GOT3 (cell line): ENCODE measurements around the gene STT3B.

Experiments
- DNase-seq: peaks from one replicate; lab custom pipeline; 2025; ENCODE audit warnings: mixed read lengths; lab: John Stamatoyannopoulos, UW

STT3B gene

GRCh38 chr3:31521468-31521867, 11.3 kb upstream of the STT3B start:
- DNase-seq = no peak

GRCh38 chr3:31522152-31522551, 10.6 kb upstream of the STT3B start:
- DNase-seq = no peak

- DNase-seq = no peak
Observed at GRCh38 chr3:31523543-31523942, 9.2 kb upstream of the STT3B start.

- no peak for DNase-seq
Observed at GRCh38 chr3:31525532-31525931, 7.2 kb upstream of the STT3B start.

- no peak for DNase-seq
Observed at GRCh38 chr3:31529421-31529820, 3.3 kb upstream of the STT3B start.

- DNase-seq = no peak
Observed at GRCh38 chr3:31530039-31530959, 2.4 kb upstream of the STT3B start.

GRCh38 chr3:31530960-31531335, 1.8 kb upstream of the STT3B start:
- no peak for DNase-seq

- DNase-seq = no peak
Observed at GRCh38 chr3:31531452-31531991, 1.2 kb upstream of the STT3B start.

GRCh38 chr3:31531992-31532586, 636 bp upstream of the STT3B start:
- peak; percentile 94 for DNase-seq

GRCh38 chr3:31533169-31534064, 692 bp downstream of the STT3B start:
- DNase-seq = peak; percentile 43

- DNase-seq = no peak
Observed at GRCh38 chr3:31534065-31534425, 1.3 kb downstream of the STT3B start.

- DNase-seq = no peak
Observed at GRCh38 chr3:31536497-31536896, 3.8 kb downstream of the STT3B start.

GRCh38 chr3:31538801-31539200, 6.1 kb downstream of the STT3B start:
- no peak for DNase-seq

- DNase-seq = no peak
Observed at GRCh38 chr3:31539275-31539674, 6.5 kb downstream of the STT3B start.

- no peak for DNase-seq
Observed at GRCh38 chr3:31541089-31541488, 8.4 kb downstream of the STT3B start.

GRCh38 chr3:31542246-31542645, 9.5 kb downstream of the STT3B start:
- DNase-seq = no peak

GRCh38 chr3:31543375-31543774, 10.7 kb downstream of the STT3B start:
- no peak for DNase-seq

GRCh38 chr3:31544634-31545033, 11.9 kb downstream of the STT3B start:
- DNase-seq = no peak

- DNase-seq = no peak
Observed at GRCh38 chr3:31546162-31546561, 13.4 kb downstream of the STT3B start.

- no peak for DNase-seq
Observed at GRCh38 chr3:31546725-31547124, 14.0 kb downstream of the STT3B start.

- DNase-seq = no peak
Observed at GRCh38 chr3:31550452-31551251, 17.9 kb downstream of the STT3B start.
